Adrenal gland (tissue), 12 donors: ENCODE results near the gene GPR149. TPM values are rescaled to one million over a fixed set of nuclear protein-coding genes. Genes with fewer than 3 reads are reported as not detected.

Source experiments
- DNase-seq, 7 donors: peaks; one replicate each; pipeline ENCODE4 v3.0.0-alpha.2; 2019 to 2020
- H3K27ac ChIP-seq, 5 donors: fragments of 200-600 bp; sonication (generic) in 4 of 5; 1 replicate in 3 of 5; 2 replicates in 2 of 5; pipeline versions ENCODE4 v1.5.1 to v1.8.0; 2016 to 2020; ENCODE audit warnings: mild to moderate bottlenecking in 1 of 5
- H3K27me3 ChIP-seq: fragments of 200-600 bp; 2 replicates; pipeline ENCODE4 v1.8.0; 2021
- H3K36me3 ChIP-seq, 2 donors: fragments of 200-600 bp; replicated peaks in 1 of 2; 1 replicate in 1 of 2; 2 replicates in 1 of 2; pipeline versions ENCODE4 v1.5.1 to v1.8.0; 2018 to 2022
- H3K4me1 ChIP-seq, 2 donors: fragments of 200-600 bp; replicated peaks in 1 of 2; 1 replicate in 1 of 2; 2 replicates in 1 of 2; pipeline versions ENCODE4 v1.5.1 to v1.8.0; 2018 to 2021
- H3K4me3 ChIP-seq, 4 donors: fragments of 200-600 bp; sonication (generic) in 3 of 4; one replicate each; pipeline ENCODE4 v1.5.1; 2016 to 2018
- H3K9me3 ChIP-seq, 3 donors: fragments of 200-600 bp; sonication (generic) in 1 of 3; replicated peaks in 1 of 3; 1 replicate in 2 of 3; 2 replicates in 1 of 3; pipeline versions ENCODE4 v1.5.1 to v1.8.0; 2016 to 2021
- POLR2A ChIP-seq, 2 donors: fragments of 450-650 bp; IDR thresholded peaks; one replicate each; pipeline ENCODE4 v1.6.1; 2017; ENCODE audit warnings: antibody characterized with exemption in 2 of 2, mild to moderate bottlenecking in 2 of 2, moderate library complexity in 1 of 2
- WGBS, 4 donors: extraction: QIAGEN DNeasy Blood & Tissue Kit in 2 of 4; methylation state at CpG; one replicate each; pipeline versions ENCODE4 v1.1.5 to v1.1.7; 2013 to 2017; 5-methylcytosine and 5-hydroxymethylcytosine counted together
- intact Hi-C, 2 donors: fragments of 100-400 bp; cut with DNase I; formaldehyde crosslinking; loops; one replicate each; pipeline versions ENCODE4 v1.14.1 to v1.15.0; 2022 to 2023
- polyA plus RNA-seq, 3 donors: library from polyadenylated mRNA; stranded (reverse); fragments of 200-250 nt in 2 of 3; fragments of 350-450 nt in 1 of 3; fragmentation: Illumina TruSeq in 1 of 3; extraction: RNeasy Lipid Tissue Mini Kit (QIAGEN cat#74804) in 1 of 3; gene quantifications; one replicate each; pipeline ENCODE4 v1.2.3, GENCODE V29; 2013 to 2014
- total RNA-seq, 9 donors: library from RNA; depleted of rRNA in 4 of 9; stranded (reverse); fragments of >200 nt in 4 of 9; fragments of 120-200 nt in 1 of 9; fragmentation: NEBNext Ultra II Directional in 1 of 9; extraction: Animal tissue kit (Norgen Biotek cat#: 25700) in 1 of 9; gene quantifications; one replicate each; pipeline versions ENCODE4 v1.1.0 to v1.2.4, GENCODE V29; 2013 to 2023
- TF ChIP-seq, protein P1 (sequence below), 6 experiments: fragments of 450-650 bp in 4 of 6; fragments of 200-600 bp in 2 of 6; sonication (generic) in 1 of 6; IDR thresholded peaks; 1 replicate in 5 of 6; 2 replicates in 1 of 6; pipeline versions ENCODE4 v1.5.1 to v1.8.0; 2016 to 2021; ENCODE audit warnings: antibody characterized with exemption in 6 of 6, mild to moderate bottlenecking in 2 of 6, moderate library complexity in 1 of 6
- donor health status: healthy with polysubstance abuse.
- donor health status: Bipolar disorder and iron deficiency.
- donor health status: DM: yes; HTN: yes; CAD: no.
- donor health status: DM: no; HTN: no; CAD: no.
- donor health status: DM: no; HTN: no; CAD: no.
- donor health status: DM: yes; HTN: yes; CAD: no.

Gene GPR149
- total and polyA plus RNA-seq, 12 donors = 2.6 TPM; not detected in 11

DNA sequence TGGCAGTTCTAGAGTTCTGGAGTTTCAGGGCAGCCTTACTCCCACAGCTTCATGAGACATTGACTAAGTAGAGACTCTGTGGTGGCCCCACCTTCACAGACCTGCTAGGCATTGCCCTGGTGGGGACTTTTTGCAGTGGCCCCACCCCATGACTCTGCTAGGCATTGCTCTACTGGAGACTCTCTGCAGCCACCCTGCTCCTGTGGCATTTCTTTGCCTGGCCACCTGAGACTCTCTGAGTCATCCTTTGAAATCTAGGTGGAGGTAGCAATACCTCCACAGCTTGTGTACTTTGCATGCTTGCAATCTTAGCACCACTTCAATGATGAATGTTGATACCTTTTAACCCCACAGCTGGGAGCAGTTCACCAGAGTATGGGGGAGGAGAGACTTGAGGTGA lies 65.1 kb downstream of the GPR149 start:
- Histone ChIP-seq H3K4me1 (no peaks in the 10 kb centered on the region), H3K27ac (no peak overlapping the region), H3K4me3 (no peak overlapping the region), H3K36me3 (no peaks in the 10 kb centered on the region), H3K9me3 (no peaks in the 10 kb centered on the region), H3K27me3 (no peaks in the 10 kb centered on the region)
- intact Hi-C loops = no loop called here
- TF ChIP-seq POLR2A (IDR thresholded peaks at IDR 0.05) = no peak
- TF ChIP-seq, protein P1, sequence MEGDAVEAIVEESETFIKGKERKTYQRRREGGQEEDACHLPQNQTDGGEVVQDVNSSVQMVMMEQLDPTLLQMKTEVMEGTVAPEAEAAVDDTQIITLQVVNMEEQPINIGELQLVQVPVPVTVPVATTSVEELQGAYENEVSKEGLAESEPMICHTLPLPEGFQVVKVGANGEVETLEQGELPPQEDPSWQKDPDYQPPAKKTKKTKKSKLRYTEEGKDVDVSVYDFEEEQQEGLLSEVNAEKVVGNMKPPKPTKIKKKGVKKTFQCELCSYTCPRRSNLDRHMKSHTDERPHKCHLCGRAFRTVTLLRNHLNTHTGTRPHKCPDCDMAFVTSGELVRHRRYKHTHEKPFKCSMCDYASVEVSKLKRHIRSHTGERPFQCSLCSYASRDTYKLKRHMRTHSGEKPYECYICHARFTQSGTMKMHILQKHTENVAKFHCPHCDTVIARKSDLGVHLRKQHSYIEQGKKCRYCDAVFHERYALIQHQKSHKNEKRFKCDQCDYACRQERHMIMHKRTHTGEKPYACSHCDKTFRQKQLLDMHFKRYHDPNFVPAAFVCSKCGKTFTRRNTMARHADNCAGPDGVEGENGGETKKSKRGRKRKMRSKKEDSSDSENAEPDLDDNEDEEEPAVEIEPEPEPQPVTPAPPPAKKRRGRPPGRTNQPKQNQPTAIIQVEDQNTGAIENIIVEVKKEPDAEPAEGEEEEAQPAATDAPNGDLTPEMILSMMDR (IDR thresholded peaks at IDR 0.05) = no peak
- DNase-seq = no peak

DNA sequence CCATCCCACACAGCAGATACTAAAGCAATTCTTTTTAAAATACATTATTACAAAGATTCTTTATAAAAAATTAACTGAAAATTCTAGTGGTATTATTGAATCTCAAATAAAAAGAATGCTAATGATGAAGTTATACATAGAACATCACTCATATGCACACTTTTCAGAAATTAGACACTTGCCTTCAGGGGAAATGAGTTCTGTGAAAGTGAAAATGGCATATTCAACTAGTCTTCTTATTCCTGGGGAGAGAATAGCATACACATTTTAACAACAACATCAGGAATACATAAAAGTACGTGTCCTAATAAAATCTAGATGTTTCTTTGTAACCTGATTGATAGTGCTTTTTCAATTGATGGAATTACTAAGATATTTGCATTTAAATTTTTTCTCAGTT lies 68.9 kb downstream of the GPR149 start:
- TF ChIP-seq, protein P1 (IDR thresholded peaks at IDR 0.05) = no peak
- TF ChIP-seq POLR2A (IDR thresholded peaks at IDR 0.05) = no peak
- intact Hi-C loops = no loop called here
- no peak for DNase-seq
- no peaks in the 10 kb centered on the region for H3K4me1 ChIP-seq
- 63 to 66% (median 63%) methylated on average over 1 of the region's 1 CpG for WGBS, 4 donors
- no peaks in the 10 kb centered on the region for H3K27me3 ChIP-seq
- no peaks in the 10 kb centered on the region for H3K36me3 ChIP-seq
- no peaks in the 10 kb centered on the region for H3K9me3 ChIP-seq
- no peak overlapping the region for H3K27ac ChIP-seq
- no peak overlapping the region for H3K4me3 ChIP-seq

DNA sequence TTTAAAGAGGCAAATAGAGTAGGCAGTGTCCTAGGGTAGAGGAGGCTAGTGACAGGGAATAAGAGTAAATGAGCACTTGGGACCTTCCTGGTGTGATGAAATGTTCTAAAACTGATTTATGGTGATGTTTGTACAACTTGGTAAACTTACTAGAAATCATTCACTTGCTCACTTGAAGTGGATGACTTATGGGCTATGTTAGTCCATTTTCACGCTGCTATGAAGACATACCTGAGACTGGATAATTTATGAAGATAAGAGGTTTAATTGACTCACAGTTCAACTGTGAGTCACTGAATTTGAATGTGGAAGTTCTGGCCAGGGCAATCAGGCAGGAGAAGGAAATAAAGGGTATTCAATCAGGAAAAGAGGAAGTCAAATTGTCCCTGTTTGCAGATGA lies 74.0 kb downstream of the GPR149 start:
- Histone ChIP-seq H3K4me3 (no peak overlapping the region), H3K4me1 (no peaks in the 10 kb centered on the region), H3K27me3 (no peaks in the 10 kb centered on the region), H3K36me3 (no peaks in the 10 kb centered on the region), H3K9me3 (no peaks in the 10 kb centered on the region), H3K27ac (no peak overlapping the region)
- no peak for DNase-seq
- TF ChIP-seq POLR2A (IDR thresholded peaks at IDR 0.05) = no peak
- TF ChIP-seq, protein P1 (IDR thresholded peaks at IDR 0.05) = no peak
- WGBS, 4 donors = 22 to 50% (median 46%) methylated on average over 1 of the region's 1 CpG
- intact Hi-C loops = no loop called here

DNA sequence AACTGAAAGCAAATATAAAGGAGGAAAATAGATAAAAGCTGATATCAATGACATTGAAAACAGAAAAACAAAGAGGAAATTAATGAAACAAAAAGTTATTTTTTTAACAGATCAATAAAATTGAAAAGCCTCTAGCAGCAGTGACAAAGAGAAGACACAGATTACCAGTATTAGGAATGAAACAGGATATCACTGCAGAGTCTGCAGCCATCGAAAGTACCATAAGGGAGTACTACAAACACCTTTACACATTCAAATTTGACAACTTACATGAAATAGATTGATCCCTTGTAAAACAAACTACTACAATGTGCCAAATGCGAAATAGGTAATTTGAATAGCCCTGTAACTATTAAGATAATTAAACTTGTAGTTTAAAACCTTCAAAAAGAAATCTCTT lies 80.8 kb downstream of the GPR149 start:
- TF ChIP-seq, protein P1 (IDR thresholded peaks at IDR 0.05) = no peak
- no peak for TF ChIP-seq POLR2A (IDR thresholded peaks at IDR 0.05)
- H3K4me3 ChIP-seq = no peak overlapping the region
- H3K9me3 ChIP-seq = no peaks in the 10 kb centered on the region
- intact Hi-C loops = no loop called here
- WGBS, 4 donors = 61 to 74% (median 67%) methylated on average over 2 of the region's 2 CpGs
- no peak overlapping the region for H3K27ac ChIP-seq
- H3K36me3 ChIP-seq = no peaks in the 10 kb centered on the region
- no peaks in the 10 kb centered on the region for H3K27me3 ChIP-seq
- H3K4me1 ChIP-seq = no peaks in the 10 kb centered on the region
- DNase-seq = no peak
